CD4-positive, alpha-beta T cell treated with Interleukin-21 for 1 hour (primary cell): ENCODE data around the gene OPRM1.
"Not testable (repeated sequence)": the region's sequence is repeated elsewhere in the genome, so short reads cannot be mapped to it uniquely, and the experiment has no call there.

Experiments
- DNase-seq: peaks from one replicate; pipeline ENCODE4 v3.0.0-alpha.2; 2020

Gene OPRM1

DNA sequence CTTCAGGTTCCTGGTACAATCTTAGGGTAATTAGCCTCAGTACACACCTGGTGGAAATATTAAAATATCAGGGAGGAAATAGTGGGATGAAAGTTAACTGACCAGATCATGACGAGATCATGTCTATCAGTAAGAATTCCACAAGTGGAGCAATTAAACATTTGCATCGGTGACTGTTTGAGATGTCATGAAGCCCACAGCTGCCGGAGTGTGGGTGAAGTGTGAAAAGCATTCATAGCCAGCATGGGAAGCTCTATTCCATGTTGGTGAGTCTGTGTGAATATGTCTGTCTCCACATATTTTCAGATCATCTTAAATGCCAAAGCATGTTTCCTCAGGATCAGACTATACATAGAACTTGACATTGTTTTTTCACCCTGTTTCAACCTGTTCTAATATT lies 174.7 kb downstream of the OPRM1 start:
- DNase-seq = no peak

GRCh38 chr6:154218301-154218700 lies 179.3 kb downstream of the OPRM1 start:
- DNase-seq = no peak

GRCh38 chr6:154218787-154219186 lies 179.7 kb downstream of the OPRM1 start:
- no peak for DNase-seq

GRCh38 chr6:154219250-154219649 lies 180.2 kb downstream of the OPRM1 start:
- no peak for DNase-seq

- no peak for DNase-seq
Observed at GRCh38 chr6:154222716-154223115, 183.7 kb downstream of the OPRM1 start.

DNA sequence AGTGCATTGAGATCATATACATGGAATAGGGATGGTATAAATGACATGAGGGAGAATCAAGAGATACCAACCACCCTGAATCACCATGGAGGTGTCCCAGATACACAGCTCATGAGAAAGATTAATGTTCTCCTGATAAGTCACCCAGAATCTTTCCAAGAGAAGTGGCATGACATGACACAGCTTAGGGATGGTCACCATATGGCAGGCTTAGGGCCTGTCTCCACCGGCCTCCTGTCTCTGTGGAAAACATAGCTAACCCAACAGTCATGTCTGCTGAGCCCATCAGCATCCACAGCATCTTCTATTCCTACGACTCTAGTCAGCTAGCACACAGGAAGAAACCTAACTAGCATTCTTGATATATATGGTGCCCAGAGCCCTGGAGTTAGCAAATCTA lies 184.3 kb downstream of the OPRM1 start:
- DNase-seq = no peak

DNA sequence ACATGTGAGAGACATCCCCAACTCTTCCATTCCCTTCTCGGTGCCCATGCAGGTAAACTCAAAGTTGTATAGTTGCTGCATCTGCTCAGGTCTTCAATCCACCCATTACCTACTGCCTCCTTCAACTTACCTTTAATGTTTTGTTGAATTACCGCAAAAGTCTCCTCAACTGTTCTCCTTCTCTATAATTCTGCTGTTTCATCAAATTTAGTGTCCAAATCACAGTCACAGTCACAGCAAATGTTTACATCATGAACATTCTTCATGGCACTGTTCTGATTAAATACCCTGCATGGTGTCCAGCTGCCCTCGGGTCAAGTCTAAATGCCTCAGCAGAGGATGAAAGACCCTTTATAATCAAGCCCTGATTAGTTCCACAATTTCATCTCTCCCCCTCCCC lies 187.4 kb downstream of the OPRM1 start:
- no peak for DNase-seq

- no peak for DNase-seq
Observed at GRCh38 chr6:154227862-154228520, 189.0 kb downstream of the OPRM1 start.

- DNase-seq = no peak
Observed at GRCh38 chr6:154228521-154228905, 189.5 kb downstream of the OPRM1 start.

- DNase-seq = peak; percentile 81
Observed at GRCh38 chr6:154229786-154230185, 190.7 kb downstream of the OPRM1 start.

- DNase-seq = no peak
Observed at GRCh38 chr6:154230393-154230792, 191.4 kb downstream of the OPRM1 start.

- no peak for DNase-seq
Observed at GRCh38 chr6:154230910-154231595, 192.0 kb downstream of the OPRM1 start.

DNA sequence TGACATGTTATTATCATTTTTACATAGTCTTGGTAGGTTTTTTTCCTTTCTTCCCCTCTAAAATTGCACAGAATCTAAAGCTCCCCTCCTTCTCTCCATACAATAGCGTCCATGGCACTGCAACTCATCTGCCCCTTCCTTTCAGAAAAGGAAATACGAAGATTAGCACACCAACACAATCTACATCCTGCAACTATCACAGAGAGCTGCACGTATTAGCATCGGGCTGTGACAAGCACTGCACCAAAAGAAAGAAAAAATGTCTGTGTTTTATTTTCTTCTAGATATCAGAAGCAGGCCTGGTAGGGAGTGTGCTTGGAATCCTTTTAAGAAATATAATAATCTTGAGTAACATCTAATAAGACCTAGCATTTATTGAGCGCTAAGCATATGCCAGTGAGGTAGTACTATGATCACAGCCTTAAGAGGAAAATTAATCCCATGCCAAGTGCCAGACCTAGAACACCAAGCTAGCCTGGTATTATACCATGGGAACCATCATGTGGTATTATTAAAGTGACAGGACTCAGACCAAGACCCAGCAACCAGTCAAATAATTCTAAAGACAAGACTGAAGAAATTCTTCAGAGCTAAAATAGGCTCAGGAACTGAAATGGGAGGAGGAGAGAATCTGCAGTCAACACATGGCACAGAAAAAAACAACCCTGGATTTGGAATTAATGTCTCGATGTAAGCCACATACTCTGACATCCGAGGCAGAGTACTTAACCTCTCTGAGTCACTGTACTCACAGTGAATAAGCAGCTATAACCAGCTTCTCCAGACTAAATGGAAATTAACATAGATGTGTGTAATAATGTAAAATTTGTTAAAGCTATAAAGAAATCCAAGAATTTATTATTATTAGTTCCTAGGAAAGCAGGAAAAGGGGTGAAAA lies 193.2 kb downstream of the OPRM1 start:
- DNase-seq = no peak

DNA sequence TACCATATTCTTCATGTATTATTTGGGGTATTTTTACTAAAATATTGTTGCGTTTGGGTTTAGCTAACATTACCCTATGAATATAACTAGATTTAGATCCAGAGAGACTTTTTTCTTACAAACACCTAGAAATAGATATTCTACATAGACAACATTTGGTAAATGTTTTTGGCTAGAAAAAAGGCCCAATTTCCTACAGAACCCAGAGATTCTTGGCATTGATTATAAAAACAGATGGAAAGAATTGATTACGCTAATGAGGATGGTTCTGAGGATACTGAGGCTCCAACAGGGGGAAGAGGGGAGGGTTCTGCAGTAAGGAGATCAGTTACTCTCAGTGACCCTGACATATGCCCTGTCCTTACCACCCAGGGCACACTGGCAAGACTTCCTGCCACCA lies 194.3 kb downstream of the OPRM1 start:
- DNase-seq = no peak

DNA sequence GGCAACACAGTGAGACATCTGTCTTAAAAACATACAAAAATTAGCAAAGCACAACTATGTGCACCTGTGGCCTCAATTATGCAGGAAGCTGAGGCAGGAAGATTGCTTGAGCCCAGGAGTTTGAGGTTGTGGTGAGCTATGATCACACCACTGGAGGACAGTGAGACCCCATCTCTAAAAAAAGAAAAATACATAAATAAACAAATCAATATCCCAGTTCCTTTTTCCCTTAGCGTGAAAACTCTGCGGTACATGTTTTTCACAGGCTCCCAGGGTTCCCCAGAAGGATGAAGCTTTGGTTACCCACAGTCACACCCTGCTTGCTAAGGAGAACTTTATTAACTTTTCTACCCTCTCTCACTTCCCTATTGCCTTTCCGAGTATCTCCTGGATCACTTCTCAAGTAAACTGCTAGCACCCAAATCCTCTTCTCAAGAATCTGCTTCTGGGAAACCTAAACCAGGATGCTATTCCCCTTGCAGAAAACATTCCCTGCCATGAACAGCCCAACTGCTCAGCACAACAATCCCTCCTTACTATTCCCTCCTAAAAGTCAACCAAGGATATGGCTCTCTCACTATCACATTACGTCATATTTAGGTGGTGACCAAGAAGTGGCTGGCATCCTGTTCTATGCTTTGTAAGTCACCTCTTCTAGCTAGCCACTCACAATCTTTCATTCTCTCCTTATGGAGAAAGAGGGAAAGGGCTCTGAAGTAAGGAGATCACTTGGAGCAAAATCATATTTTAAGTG lies 195.2 kb downstream of the OPRM1 start:
- no peak for DNase-seq

- no peak for DNase-seq
Observed at GRCh38 chr6:154236646-154237301, 197.7 kb downstream of the OPRM1 start.

- no peak for DNase-seq
Observed at GRCh38 chr6:154238831-154239230, 199.8 kb downstream of the OPRM1 start.

- DNase-seq = no peak
Observed at GRCh38 chr6:154239392-154239791, 200.4 kb downstream of the OPRM1 start.

GRCh38 chr6:154241061-154241460 lies 202.0 kb downstream of the OPRM1 start:
- not testable (repeated sequence) for DNase-seq

DNA sequence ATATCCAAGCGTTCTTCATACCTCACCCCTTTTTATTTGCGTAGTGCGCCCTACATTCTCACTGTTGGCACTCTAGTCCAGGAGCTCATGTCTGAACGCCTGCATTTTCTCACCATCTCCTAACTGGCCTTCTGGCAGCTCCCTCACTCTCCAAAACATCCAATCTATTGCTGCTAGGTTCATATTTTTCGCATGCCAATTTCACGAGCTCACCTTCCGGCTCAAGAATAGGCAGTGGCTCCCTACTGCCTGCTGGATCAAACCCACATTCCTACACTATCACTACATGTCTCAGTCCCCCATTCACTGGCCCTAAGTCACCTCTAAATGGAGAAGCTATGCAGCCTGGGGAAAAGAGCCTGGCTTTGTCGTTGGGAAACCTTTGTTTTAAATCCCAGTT lies 202.5 kb downstream of the OPRM1 start:
- no peak for DNase-seq

- DNase-seq = no peak
Observed at GRCh38 chr6:154242617-154243357, 203.7 kb downstream of the OPRM1 start.
